A549 (cell line): Measurements from ENCODE around the gene EXOC3L2. TPM values are rescaled to one million over a fixed set of nuclear protein-coding genes. Genes with fewer than 3 reads are reported as not detected.
"Not testable (repeated sequence)": the region's sequence is repeated elsewhere in the genome, so short reads cannot be mapped to it uniquely, and the experiment has no call there.

Experiments
- ATAC-seq, 2 experiments: fragments of 200-7000 bp in 1 of 2; fragments of >200 bp in 1 of 2; cut with Nextera tagmentation in 1 of 2; cut with Tn5 transposase in 1 of 2; 3 replicates each; pipeline versions ENCODE4 v1.8.0 to v1.9.1; 2018 to 2020; ENCODE audit warnings: mild to moderate bottlenecking in 1 of 2, moderate library complexity in 1 of 2
- CTCF ChIA-PET: fragments of 300-600 bp; sonication (Branson Sonifier 250); formaldehyde crosslinking; extraction: SDS; loops from one replicate; lab custom pipeline; 2021; ENCODE audit warnings: antibody characterized with exemption, inconsistent platforms; lab: Yijun Ruan, JAX
- POLR2A ChIA-PET: fragments of 350-600 bp; formaldehyde crosslinking; extraction: SDS; loops from one replicate; lab custom pipeline; 2021; ENCODE audit warnings: antibody characterized with exemption, inconsistent platforms; lab: Yijun Ruan, JAX
- DNase-seq, 2 experiments: peaks; one replicate each; pipeline versions ENCODE4 v3.0.0 to v3.0.0-alpha.2; 2011 to 2016; ENCODE audit warnings: low read depth in 1 of 2, low spot score in 1 of 2
- FAIRE-seq: peaks from 2 replicates; lab custom pipeline; 2011; peaks lifted over from hg19 to GRCh38; lab: Jason Lieb, UNC
- H3K27ac ChIP-seq, 2 experiments: fragments of >200 bp; sonication (Bioruptor Twin); formaldehyde crosslinking; 3 replicates each; pipeline ENCODE4 v1.5.1; 2016 to 2017
- H3K4me1 ChIP-seq: fragments of >200 bp; sonication (Bioruptor Twin); formaldehyde crosslinking; 3 replicates; pipeline ENCODE4 v1.6.1; 2016
- H3K4me2 ChIP-seq: fragments of >200 bp; sonication (Bioruptor Twin); formaldehyde crosslinking; 3 replicates; pipeline ENCODE4 v1.6.1; 2016
- H3K4me3 ChIP-seq: fragments of >200 bp; sonication (Bioruptor Twin); formaldehyde crosslinking; 3 replicates; pipeline ENCODE4 v1.5.1; 2016
- H3K9me3 ChIP-seq: fragments of >200 bp; sonication (Bioruptor Twin); formaldehyde crosslinking; 3 replicates; pipeline ENCODE4 v1.6.1; 2016
- BCL3 ChIP-seq: fragments of >200 bp; sonication (Bioruptor Twin); formaldehyde crosslinking; IDR thresholded peaks from 3 replicates; pipeline ENCODE4 v1.6.1; 2016
- CHD4 ChIP-seq: fragments of 200-600 bp; sonication (generic); IDR thresholded peaks from 2 replicates; pipeline ENCODE4 v1.6.1; 2016; ENCODE audit warnings: antibody characterized with exemption, mild to moderate bottlenecking, borderline replicate concordance
- FOXS1 ChIP-seq: fragments of 250-450 bp; sonication (Bioruptor Pico); IDR thresholded peaks from 2 replicates; pipeline ENCODE4 v1.5.0; 2020; ENCODE audit warnings: mild to moderate bottlenecking, moderate library complexity
- GATA3 ChIP-seq: IDR thresholded peaks from 2 replicates; pipeline ENCODE4 v1.6.1; 2012; ENCODE audit warnings: borderline replicate concordance
- HEYL ChIP-seq: fragments of 250-450 bp; sonication (Bioruptor Pico); IDR thresholded peaks from 2 replicates; pipeline ENCODE4 v1.8.0; 2021; ENCODE audit warnings: mild to moderate bottlenecking, moderate library complexity
- HOXB5 ChIP-seq: fragments of 250-450 bp; sonication (Bioruptor Pico); IDR thresholded peaks from 2 replicates; pipeline ENCODE4 v1.5.0; 2020; ENCODE audit warnings: mild to moderate bottlenecking, moderate library complexity
- NFE2L2 ChIP-seq: fragments of 150-350 bp; conservative IDR thresholded peaks from 2 replicates; pipeline ENCODE4 v1.6.1; 2014; ENCODE audit warnings: low read length
- RCOR1 ChIP-seq: fragments of 150-350 bp; IDR thresholded peaks from 2 replicates; pipeline ENCODE4 v1.6.1; 2014; ENCODE audit warnings: antibody characterized with exemption, low read length, low read depth
- REST ChIP-seq: fragments of 200-600 bp; sonication (generic); IDR thresholded peaks from 2 replicates; pipeline ENCODE4 v1.6.1; 2016; ENCODE audit warnings: antibody characterized with exemption, mild to moderate bottlenecking, moderate library complexity
- SREBF2 ChIP-seq: fragments of 450-650 bp; IDR thresholded peaks from 2 replicates; pipeline ENCODE4 v1.6.1; 2014; ENCODE audit warnings: mild to moderate bottlenecking, moderate library complexity
- USF2 ChIP-seq: fragments of 450-650 bp; IDR thresholded peaks from 2 replicates; pipeline ENCODE4 v1.6.1; 2014; ENCODE audit warnings: antibody characterized with exemption
- ZFP36 ChIP-seq: fragments of 450-650 bp; IDR thresholded peaks from 2 replicates; pipeline ENCODE4 v1.6.1; 2014; ENCODE audit warnings: borderline replicate concordance; ENCODE audit not compliant: partially characterized antibody
- ZNF302 ChIP-seq: fragments of 250-450 bp; sonication (Bioruptor Pico); IDR thresholded peaks from 2 replicates; pipeline ENCODE4 v1.9.0; 2021; ENCODE audit warnings: inconsistent platforms, mild to moderate bottlenecking, moderate library complexity
- WGBS: methylation state at CpG from one replicate; pipeline ENCODE4 v1.1.6; 2017; ENCODE audit errors: missing lambda C conversion rate; 5-methylcytosine and 5-hydroxymethylcytosine counted together
- polyA plus RNA-seq, 4 experiments: library from polyadenylated mRNA; depleted of rRNA in 3 of 4; stranded (reverse); fragments of >200 nt; fragmentation: RNase III in 1 of 4; extraction: RNeasy Plus Mini Kit Qiagen cat#74134 plus additional on column Dnase treatment in 1 of 4; gene quantifications; 2 replicates in 3 of 4; 3 replicates in 1 of 4; pipeline ENCODE4 v1.2.3, GENCODE V29; 2011 to 2017
- TF ChIP-seq, protein P1 (sequence below): fragments of 250-450 bp; sonication (Bioruptor Pico); IDR thresholded peaks from 2 replicates; pipeline ENCODE4 v1.5.0; 2021; ENCODE audit warnings: mild to moderate bottlenecking, moderate library complexity, borderline replicate concordance
- TF ChIP-seq, protein P2 (sequence below): IDR thresholded peaks from 2 replicates; pipeline ENCODE4 v1.6.1; 2012; ENCODE audit warnings: low read depth, borderline replicate concordance

The EXOC3L2 gene
- polyA plus RNA-seq, 2 of the 4 experiments (the other 2 are of a cell fraction), result 0.16 to 0.50 TPM

DNA sequence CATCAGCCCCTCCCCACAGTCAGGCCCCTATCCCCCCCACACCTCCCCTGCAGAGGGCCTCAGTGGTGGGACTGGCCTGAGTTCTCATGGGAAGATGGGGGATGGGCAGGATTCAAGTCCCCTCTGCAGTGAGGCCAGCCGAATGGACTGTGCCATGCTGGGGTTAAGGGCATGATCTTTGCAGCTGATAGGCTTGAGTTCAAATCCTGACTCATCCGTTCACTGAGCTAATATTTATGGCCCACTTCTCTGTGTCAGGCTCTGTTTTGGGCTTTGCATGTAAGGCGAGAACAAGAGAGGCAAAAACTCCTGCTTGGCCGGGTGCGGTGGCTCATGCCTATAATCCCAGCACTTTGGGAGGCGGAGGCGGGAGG, 26.5 kb upstream of the EXOC3L2 start:
- H3K4me2 ChIP-seq, result no peak overlapping the region
- no peak overlapping the region for H3K27ac ChIP-seq
- ChIA-PET POLR2A (no interaction called here), CTCF (no interaction called here)
- TF ChIP-seq CHD4 (no peak), FOXS1 (CRISPR knock-in tag) (no peak), GATA3 (no peak), SREBF2 (no peak)
- H3K9me3 ChIP-seq, result no peaks in the 10 kb centered on the region
- DNase-seq (no peak), ATAC-seq (no peak), FAIRE-seq (no peak)
- 81% methylated on average over 6 of the region's 7 CpGs for WGBS
- H3K4me1 ChIP-seq, result no peaks in the 10 kb centered on the region
- no peak overlapping the region for H3K4me3 ChIP-seq

DNA sequence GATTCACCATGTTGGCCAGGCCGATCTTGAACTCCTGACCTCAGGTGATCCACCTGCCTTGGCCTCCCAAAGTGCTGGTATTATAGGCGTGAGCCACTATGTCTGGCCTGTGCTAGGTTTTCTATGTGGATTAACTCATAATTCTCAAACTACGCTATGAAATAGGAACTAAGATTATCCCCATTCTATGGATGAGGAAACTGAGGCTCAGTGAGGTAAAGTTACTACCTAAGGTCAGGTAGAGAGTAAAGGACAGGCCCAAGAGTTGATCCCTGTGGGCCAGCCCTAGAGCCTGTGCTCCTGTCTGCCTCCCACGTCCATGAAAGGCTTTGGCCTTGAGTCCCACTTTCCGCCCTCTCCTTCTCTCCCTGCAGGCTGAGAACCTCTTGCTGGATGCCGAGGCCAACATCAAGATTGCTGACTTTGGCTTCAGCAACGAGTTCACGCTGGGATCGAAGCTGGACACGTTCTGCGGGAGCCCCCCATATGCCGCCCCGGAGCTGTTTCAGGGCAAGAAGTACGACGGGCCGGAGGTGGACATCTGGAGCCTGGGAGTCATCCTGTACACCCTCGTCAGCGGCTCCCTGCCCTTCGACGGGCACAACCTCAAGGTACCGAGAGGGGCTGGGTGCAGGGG, 26.0 kb upstream of the EXOC3L2 start:
- Histone ChIP-seq H3K9me3 (no peaks in the 10 kb centered on the region), H3K4me1 (no peaks in the 10 kb centered on the region), H3K4me3 (no peak overlapping the region), H3K4me2 (no peak overlapping the region), H3K27ac (no peak overlapping the region)
- ChIA-PET CTCF (interaction anchor here (1.1 kb wide), 1 partner anchor 14 kb away, joined by 3 read pairs; no protein-coding TSS in a partner anchor), POLR2A (no interaction called here)
- no peak for TF ChIP-seq ZFP36
- TF ChIP-seq RCOR1, result no peak
- no peak for TF ChIP-seq ZNF302 (CRISPR knock-in tag)
- no peak for TF ChIP-seq HOXB5
- TF ChIP-seq USF2, result no peak
- no peak for TF ChIP-seq GATA3
- no peak for TF ChIP-seq BCL3
- TF ChIP-seq HEYL (CRISPR knock-in tag), result no peak
- DNase-seq (no peak), ATAC-seq (no peak), FAIRE-seq (no peak)
- WGBS, result 91% methylated on average over 5 of the region's 21 CpGs

DNA sequence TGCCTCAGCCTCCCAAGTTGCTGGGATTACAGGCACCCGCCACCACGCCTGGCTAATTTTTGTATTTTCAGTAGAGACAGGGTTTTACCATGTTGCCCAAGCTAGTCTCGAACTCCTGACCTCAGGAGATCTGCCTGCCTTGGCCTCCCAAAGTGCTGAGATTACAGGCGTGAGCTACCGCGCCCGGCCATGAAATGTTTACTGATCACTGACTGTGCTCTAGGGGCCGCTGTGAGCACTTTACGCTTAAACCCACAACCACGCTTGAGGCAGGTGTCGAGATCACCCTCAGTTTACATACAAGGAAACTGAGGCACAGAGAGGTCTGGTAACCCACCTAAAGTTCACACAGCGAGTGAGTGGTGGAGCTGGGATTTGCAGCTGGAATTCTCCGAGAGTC, 24.7 kb upstream of the EXOC3L2 start:
- H3K9me3 ChIP-seq, H3K4me2 ChIP-seq, FAIRE-seq, ATAC-seq, H3K27ac ChIP-seq, H3K4me3 ChIP-seq, H3K4me1 ChIP-seq, DNase-seq, POLR2A ChIA-PET: not testable (repeated sequence)
- CTCF ChIA-PET, result interaction anchor here (0.6 to 1.6 kb wide), 4 partner anchors 13 to 70 kb away, joined by 3 read pairs; no protein-coding TSS in a partner anchor
- 89% methylated on average over 13 of the region's 13 CpGs for WGBS

- TF ChIP-seq, protein P1, sequence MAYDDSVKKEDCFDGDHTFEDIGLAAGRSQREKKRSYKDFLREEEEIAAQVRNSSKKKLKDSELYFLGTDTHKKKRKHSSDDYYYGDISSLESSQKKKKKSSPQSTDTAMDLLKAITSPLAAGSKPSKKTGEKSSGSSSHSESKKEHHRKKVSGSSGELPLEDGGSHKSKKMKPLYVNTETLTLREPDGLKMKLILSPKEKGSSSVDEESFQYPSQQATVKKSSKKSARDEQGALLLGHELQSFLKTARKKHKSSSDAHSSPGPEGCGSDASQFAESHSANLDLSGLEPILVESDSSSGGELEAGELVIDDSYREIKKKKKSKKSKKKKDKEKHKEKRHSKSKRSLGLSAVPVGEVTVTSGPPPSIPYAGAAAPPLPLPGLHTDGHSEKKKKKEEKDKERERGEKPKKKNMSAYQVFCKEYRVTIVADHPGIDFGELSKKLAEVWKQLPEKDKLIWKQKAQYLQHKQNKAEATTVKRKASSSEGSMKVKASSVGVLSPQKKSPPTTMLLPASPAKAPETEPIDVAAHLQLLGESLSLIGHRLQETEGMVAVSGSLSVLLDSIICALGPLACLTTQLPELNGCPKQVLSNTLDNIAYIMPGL (CRISPR knock-in tag), result no peak
- no peak for TF ChIP-seq CHD4
- TF ChIP-seq REST, result no peak
- no peak for TF ChIP-seq USF2
- TF ChIP-seq, protein P2, sequence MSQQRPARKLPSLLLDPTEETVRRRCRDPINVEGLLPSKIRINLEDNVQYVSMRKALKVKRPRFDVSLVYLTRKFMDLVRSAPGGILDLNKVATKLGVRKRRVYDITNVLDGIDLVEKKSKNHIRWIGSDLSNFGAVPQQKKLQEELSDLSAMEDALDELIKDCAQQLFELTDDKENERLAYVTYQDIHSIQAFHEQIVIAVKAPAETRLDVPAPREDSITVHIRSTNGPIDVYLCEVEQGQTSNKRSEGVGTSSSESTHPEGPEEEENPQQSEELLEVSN, result no peak
- no peak for TF ChIP-seq NFE2L2
- TF ChIP-seq, all 56 proteins: peak for 0
- Histone ChIP-seq H3K4me2 (no peak overlapping the region), H3K27ac (no peak overlapping the region), H3K9me3 (no peaks in the 10 kb centered on the region), H3K4me3 (no peak overlapping the region), H3K4me1 (no peaks in the 10 kb centered on the region)
- 84% methylated on average over 6 of the region's 12 CpGs for WGBS
- DNase-seq, result no peak
- no peak for FAIRE-seq
- no peak for ATAC-seq
- CTCF ChIA-PET, result no interaction called here
- POLR2A ChIA-PET, result no interaction called here
Observed at GRCh38 chr19:45267296-45267695, 22.1 kb upstream of the EXOC3L2 start.
